SK-N-SH (cell line): ENCODE measurements around the gene UBN1. TPM values are rescaled to one million over a fixed set of nuclear protein-coding genes. Genes with fewer than 3 reads are reported as not detected.

Experiments
- CTCF ChIA-PET: fragments of 300-600, 350-600 bp; formaldehyde crosslinking; extraction: SDS; loops from one replicate; lab custom pipeline; 2021; lab: Yijun Ruan, JAX
- POLR2A ChIA-PET: fragments of 350-600 bp; sonication (Branson Sonifier 250); formaldehyde crosslinking; extraction: SDS; loops from one replicate; lab custom pipeline; 2020; ENCODE audit warnings: antibody characterized with exemption, inconsistent platforms; lab: Yijun Ruan, JAX
- DNase-seq: peaks from one replicate; pipeline ENCODE4 v3.0.0; 2012
- H2AFZ ChIP-seq: fragments of 200-600 bp; sonication (generic); 2 replicates; pipeline ENCODE4 v1.8.1; 2016; ENCODE audit warnings: antibody characterized with exemption, mild to moderate bottlenecking, low read depth
- H3F3A ChIP-seq: fragments of 200-600 bp; sonication (generic); replicated peaks from 2 replicates; pipeline ENCODE3; 2016; ENCODE audit warnings: antibody characterized with exemption, mild to moderate bottlenecking; ENCODE audit not compliant: insufficient read depth
- H3K27ac ChIP-seq, 2 experiments: fragments of 200-500 bp in 1 of 2; fragments of 200-600 bp in 1 of 2; sonication (Bioruptor generic) in 1 of 2; sonication (generic), shearing (Covaris generic) in 1 of 2; 2 replicates each; pipeline versions ENCODE4 v1.5.1 to v1.6.1; 2014 to 2016; ENCODE audit warnings: low read depth in 2 of 2, inconsistent platforms in 1 of 2, low read length in 1 of 2, mild to moderate bottlenecking in 1 of 2, mixed read lengths in 1 of 2
- H3K27me3 ChIP-seq: fragments of 200-600 bp; sonication (generic), shearing (Covaris generic); 2 replicates; pipeline ENCODE4 v1.6.1; 2016; ENCODE audit warnings: mixed run types; ENCODE audit not compliant: insufficient read depth
- H3K36me3 ChIP-seq, 2 experiments: fragments of 200-500 bp in 1 of 2; fragments of 200-600 bp in 1 of 2; sonication (Bioruptor generic) in 1 of 2; sonication (generic) in 1 of 2; replicated peaks in 1 of 2; 2 replicates each; pipeline versions ENCODE3 to v1.5.1; 2014 to 2016; ENCODE audit warnings: low read length in 1 of 2, mild to moderate bottlenecking in 1 of 2; ENCODE audit not compliant: insufficient read depth in 2 of 2, control insufficient read depth in 1 of 2
- H3K4me1 ChIP-seq, 2 experiments: fragments of 200-500 bp in 1 of 2; fragments of 200-600 bp in 1 of 2; sonication (Bioruptor generic) in 1 of 2; sonication (generic), shearing (Covaris generic) in 1 of 2; 2 replicates each; pipeline versions ENCODE4 v1.5.1 to v1.6.1; 2014 to 2016; ENCODE audit warnings: low read depth in 1 of 2, low read length in 1 of 2, mixed run types in 1 of 2; ENCODE audit not compliant: insufficient read depth in 2 of 2, control insufficient read depth in 1 of 2
- H3K4me2 ChIP-seq: fragments of 200-600 bp; sonication (generic), shearing (Covaris generic); 2 replicates; pipeline ENCODE4 v1.6.1; 2017; ENCODE audit warnings: mixed run types
- H3K4me3 ChIP-seq, 2 experiments: fragments of 200-500 bp in 1 of 2; fragments of 200-600 bp in 1 of 2; sonication (Bioruptor generic) in 1 of 2; sonication (generic), shearing (Covaris generic) in 1 of 2; 2 replicates each; pipeline versions ENCODE4 v1.5.1 to v1.8.1; 2014 to 2016; ENCODE audit warnings: low read depth in 2 of 2, inconsistent platforms in 1 of 2, low read length in 1 of 2, mild to moderate bottlenecking in 1 of 2, mixed read lengths in 1 of 2, moderate library complexity in 1 of 2
- H3K79me2 ChIP-seq: fragments of 200-600 bp; sonication (generic); 2 replicates; pipeline ENCODE4 v1.8.1; 2017; ENCODE audit warnings: mild to moderate bottlenecking; ENCODE audit not compliant: insufficient read depth
- H3K9ac ChIP-seq: fragments of 200-600 bp; sonication (generic); 2 replicates; pipeline ENCODE4 v1.6.1; 2017; ENCODE audit warnings: mixed run types
- H3K9me2 ChIP-seq: fragments of 200-600 bp; sonication (generic); 2 replicates; pipeline ENCODE4 v1.6.1; 2017; ENCODE audit warnings: mixed run types
- H3K9me3 ChIP-seq: fragments of 200-600 bp; sonication (generic); 2 replicates; pipeline ENCODE4 v1.6.1; 2017; ENCODE audit warnings: mixed run types, mild to moderate bottlenecking, moderate library complexity
- H4K20me1 ChIP-seq: fragments of 200-600 bp; sonication (generic); 2 replicates; pipeline ENCODE4 v1.6.1; 2017; ENCODE audit warnings: mild to moderate bottlenecking, mixed run types; ENCODE audit not compliant: insufficient read depth
- ELF1 ChIP-seq: IDR thresholded peaks from 2 replicates; pipeline ENCODE4 v1.4.0; 2012
- EP300 ChIP-seq, 2 experiments: IDR thresholded peaks; 2 replicates each; pipeline versions ENCODE4 v1.4.0 to v1.6.1; 2012; ENCODE audit warnings: borderline replicate concordance in 1 of 2, low read depth in 1 of 2, low read length in 1 of 2
- FOSL2 ChIP-seq: IDR thresholded peaks from 2 replicates; pipeline ENCODE4 v1.4.0; 2012; ENCODE audit warnings: low read depth, mild to moderate bottlenecking, moderate library complexity, borderline replicate concordance
- FOXJ3 ChIP-seq: sonication (generic); formaldehyde crosslinking; IDR thresholded peaks from 2 replicates; pipeline ENCODE4 v1.5.1; 2020; ENCODE audit warnings: mild to moderate bottlenecking, missing genetic modification reagents
- GABPA ChIP-seq: IDR thresholded peaks from 2 replicates; pipeline ENCODE4 v1.4.0; 2012; ENCODE audit warnings: low read depth, mild to moderate bottlenecking
- GATA2 ChIP-seq: sonication (generic); formaldehyde crosslinking; IDR thresholded peaks from 2 replicates; pipeline ENCODE4 v1.5.0; 2020; ENCODE audit warnings: mild to moderate bottlenecking, missing genetic modification reagents
- JUND ChIP-seq: IDR thresholded peaks from 2 replicates; pipeline ENCODE4 v1.4.0; 2012
- MEF2A ChIP-seq: IDR thresholded peaks from 2 replicates; pipeline ENCODE4 v1.4.0; 2012; ENCODE audit warnings: low read depth, borderline replicate concordance
- MXI1 ChIP-seq: IDR thresholded peaks from 2 replicates; pipeline ENCODE4 v1.6.1; 2012; ENCODE audit warnings: mild to moderate bottlenecking, low read depth, low read length, improper control_type of control experiment
- NFIC ChIP-seq: IDR thresholded peaks from 2 replicates; pipeline ENCODE4 v1.4.0; 2012; ENCODE audit warnings: borderline replicate concordance
- RAD21 ChIP-seq: IDR thresholded peaks from 2 replicates; pipeline ENCODE4 v1.6.1; 2012; ENCODE audit warnings: mild to moderate bottlenecking, low read length
- RFX5 ChIP-seq: IDR thresholded peaks from 2 replicates; pipeline ENCODE4 v1.6.1; 2012; ENCODE audit warnings: mild to moderate bottlenecking, improper control_type of control experiment, low read length
- RXRA ChIP-seq: IDR thresholded peaks from 2 replicates; pipeline ENCODE4 v1.4.0; 2012; ENCODE audit warnings: low read depth, mild to moderate bottlenecking, borderline replicate concordance
- SIN3A ChIP-seq: IDR thresholded peaks from 2 replicates; pipeline ENCODE4 v1.6.1; 2012; ENCODE audit warnings: low read depth, mild to moderate bottlenecking, low read length, moderate library complexity, borderline replicate concordance
- SMC3 ChIP-seq: IDR thresholded peaks from 2 replicates; pipeline ENCODE4 v1.6.1; 2012; ENCODE audit warnings: low read depth, low read length, improper control_type of control experiment
- TCF12 ChIP-seq: IDR thresholded peaks from 2 replicates; pipeline ENCODE4 v1.4.0; 2012
- YY1 ChIP-seq: IDR thresholded peaks from 2 replicates; pipeline ENCODE4 v1.4.0; 2012; ENCODE audit warnings: low read depth, mild to moderate bottlenecking
- WGBS: methylation state at CpG from one replicate; pipeline ENCODE4 v1.1.6; 2017; ENCODE audit warnings: low lambda C conversion rate; 5-methylcytosine and 5-hydroxymethylcytosine counted together
- polyA plus RNA-seq, 3 experiments: library from polyadenylated mRNA; depleted of rRNA; stranded (reverse); fragments of >200 nt; gene quantifications; 2 replicates each; pipeline ENCODE4 v1.2.3, GENCODE V29; 2012
- TF ChIP-seq, protein P1 (sequence below): fragments of 150-350 bp; IDR thresholded peaks from 2 replicates; pipeline ENCODE4 v1.6.1; 2016; ENCODE audit warnings: mild to moderate bottlenecking, low read depth, low read length
- TF ChIP-seq, protein P2 (sequence below): IDR thresholded peaks from 2 replicates; pipeline ENCODE4 v1.4.0; 2012; ENCODE audit warnings: low read depth
- TF ChIP-seq, protein P3 (sequence below): IDR thresholded peaks from 2 replicates; pipeline ENCODE4 v1.4.0; 2012; ENCODE audit warnings: low read depth, borderline replicate concordance

UBN1 gene
- polyA plus RNA-seq, 1 of the 3 experiments (the other 2 are of a cell fraction): 10.9 TPM

DNA sequence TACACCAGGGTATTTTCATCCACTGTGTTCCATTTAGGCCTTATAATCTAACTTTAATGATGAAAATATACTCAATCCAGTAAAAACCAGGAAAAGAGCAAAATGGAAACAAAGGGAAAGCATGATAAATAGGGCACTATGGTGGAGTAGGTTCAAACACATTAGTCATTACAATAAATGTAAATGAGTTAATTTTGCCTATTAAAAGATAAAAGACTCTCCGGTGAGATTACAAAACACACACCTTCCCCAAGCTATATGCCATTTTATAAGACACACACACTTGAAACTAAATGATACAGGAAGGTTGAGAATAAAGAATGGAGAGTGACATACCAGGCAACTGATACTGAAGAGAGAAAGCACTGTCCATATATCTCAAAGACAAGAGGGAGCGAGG is 79.6 kb downstream of the UBN1 start:
- H3K27me3 ChIP-seq: no peaks in the 10 kb centered on the region
- H3K36me3 ChIP-seq: no peaks in the 10 kb centered on the region
- CTCF ChIA-PET: no interaction called here
- no peaks in the 10 kb centered on the region for H3K9me2 ChIP-seq
- no peak overlapping the region for H3K4me3 ChIP-seq
- H3K27ac ChIP-seq: no peak overlapping the region
- H3K4me1 ChIP-seq: peaks cover 0 to 9% of the 10 kb centered on the region in 2 experiments; a peak in 1 of 4 replicates
- H3K4me2 ChIP-seq: no peak overlapping the region
- no peak for TF ChIP-seq MEF2A
- TF ChIP-seq RAD21: no peak
- TF ChIP-seq, protein P1, sequence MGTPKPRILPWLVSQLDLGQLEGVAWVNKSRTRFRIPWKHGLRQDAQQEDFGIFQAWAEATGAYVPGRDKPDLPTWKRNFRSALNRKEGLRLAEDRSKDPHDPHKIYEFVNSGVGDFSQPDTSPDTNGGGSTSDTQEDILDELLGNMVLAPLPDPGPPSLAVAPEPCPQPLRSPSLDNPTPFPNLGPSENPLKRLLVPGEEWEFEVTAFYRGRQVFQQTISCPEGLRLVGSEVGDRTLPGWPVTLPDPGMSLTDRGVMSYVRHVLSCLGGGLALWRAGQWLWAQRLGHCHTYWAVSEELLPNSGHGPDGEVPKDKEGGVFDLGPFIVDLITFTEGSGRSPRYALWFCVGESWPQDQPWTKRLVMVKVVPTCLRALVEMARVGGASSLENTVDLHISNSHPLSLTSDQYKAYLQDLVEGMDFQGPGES: no peak
- no peak for TF ChIP-seq MXI1
- TF ChIP-seq SMC3: no peak
- TF ChIP-seq EP300 (IDR thresholded peaks at IDR 0.05; ENCODE audit: borderline replicate concordance in 1 of 2, low read depth in 1 of 2, low read length in 1 of 2): no peak
- TF ChIP-seq, protein P2, sequence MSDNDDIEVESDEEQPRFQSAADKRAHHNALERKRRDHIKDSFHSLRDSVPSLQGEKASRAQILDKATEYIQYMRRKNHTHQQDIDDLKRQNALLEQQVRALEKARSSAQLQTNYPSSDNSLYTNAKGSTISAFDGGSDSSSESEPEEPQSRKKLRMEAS: no peak
- TF ChIP-seq FOSL2: no peak
- TF ChIP-seq RFX5: no peak
- TF ChIP-seq JUND: no peak
- TF ChIP-seq GABPA: no peak
- TF ChIP-seq FOXJ3: no peak
- TF ChIP-seq SIN3A: no peak
- no peak for TF ChIP-seq GATA2 (CRISPR knock-in tag)
- TF ChIP-seq NFIC: no peak
- no peak for TF ChIP-seq RXRA
- TF ChIP-seq TCF12: no peak
- no peak for TF ChIP-seq ELF1
- no peak for TF ChIP-seq YY1
- TF ChIP-seq, protein P3, sequence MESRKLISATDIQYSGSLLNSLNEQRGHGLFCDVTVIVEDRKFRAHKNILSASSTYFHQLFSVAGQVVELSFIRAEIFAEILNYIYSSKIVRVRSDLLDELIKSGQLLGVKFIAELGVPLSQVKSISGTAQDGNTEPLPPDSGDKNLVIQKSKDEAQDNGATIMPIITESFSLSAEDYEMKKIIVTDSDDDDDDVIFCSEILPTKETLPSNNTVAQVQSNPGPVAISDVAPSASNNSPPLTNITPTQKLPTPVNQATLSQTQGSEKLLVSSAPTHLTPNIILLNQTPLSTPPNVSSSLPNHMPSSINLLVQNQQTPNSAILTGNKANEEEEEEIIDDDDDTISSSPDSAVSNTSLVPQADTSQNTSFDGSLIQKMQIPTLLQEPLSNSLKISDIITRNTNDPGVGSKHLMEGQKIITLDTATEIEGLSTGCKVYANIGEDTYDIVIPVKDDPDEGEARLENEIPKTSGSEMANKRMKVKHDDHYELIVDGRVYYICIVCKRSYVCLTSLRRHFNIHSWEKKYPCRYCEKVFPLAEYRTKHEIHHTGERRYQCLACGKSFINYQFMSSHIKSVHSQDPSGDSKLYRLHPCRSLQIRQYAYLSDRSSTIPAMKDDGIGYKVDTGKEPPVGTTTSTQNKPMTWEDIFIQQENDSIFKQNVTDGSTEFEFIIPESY: no peak
- TF ChIP-seq, all 33 proteins: peak for 0
- Histone ChIP-seq H3K9ac (no peak overlapping the region), H3K9me3 (0 out of 2 replicates have a peak, but pooled peaks cover 6% of the 10 kb centered on the region), H3F3A (no peaks in the 10 kb centered on the region), H2AFZ (no peak overlapping the region), H4K20me1 (no peaks in the 10 kb centered on the region), H3K79me2 (no peaks in the 10 kb centered on the region)
- 65% methylated on average over 2 of the region's 2 CpGs for WGBS
- POLR2A ChIA-PET: no interaction called here
- DNase-seq: no peak
